Trophoblast cell (in vitro differentiated cells and primary cell): ENCODE data around the gene CLDN22.

Source experiments
- DNase-seq, 2 donors: peaks; one replicate each; pipeline ENCODE4 v3.0.0-alpha.2; 2016
- H2AFZ ChIP-seq: 2 replicates; pipeline ENCODE4 v1.6.1; 2013; ENCODE audit warnings: low read length, moderate library complexity, mild to moderate bottlenecking; ENCODE audit not compliant: insufficient read depth, poor library complexity
- H2AK5ac ChIP-seq: 2 replicates; pipeline ENCODE4 v1.6.1; 2013; ENCODE audit warnings: mild to moderate bottlenecking, low read length
- H2BK120ac ChIP-seq: 2 replicates; pipeline ENCODE4 v1.6.1; 2013; ENCODE audit warnings: low read length, mild to moderate bottlenecking, moderate library complexity; ENCODE audit not compliant: insufficient read depth, poor library complexity
- H2BK12ac ChIP-seq: 2 replicates; pipeline ENCODE4 v1.6.1; 2013; ENCODE audit warnings: mild to moderate bottlenecking, low read length, moderate library complexity
- H2BK5ac ChIP-seq: 2 replicates; pipeline ENCODE4 v1.6.1; 2013; ENCODE audit warnings: low read length, low read depth, moderate library complexity, mild to moderate bottlenecking; ENCODE audit not compliant: poor library complexity
- H3K14ac ChIP-seq: 2 replicates; pipeline ENCODE4 v1.6.1; 2013; ENCODE audit warnings: mild to moderate bottlenecking, low read length
- H3K18ac ChIP-seq: 2 replicates; pipeline ENCODE4 v1.6.1; 2013; ENCODE audit warnings: mild to moderate bottlenecking, low read length
- H3K23ac ChIP-seq: 2 replicates; pipeline ENCODE4 v1.6.1; 2013; ENCODE audit warnings: low read length
- H3K27ac ChIP-seq: 2 replicates; pipeline ENCODE4 v1.5.1; 2013; ENCODE audit warnings: low read depth, mild to moderate bottlenecking, inconsistent platforms, low read length, moderate library complexity
- H3K27me3 ChIP-seq: 2 replicates; pipeline ENCODE4 v1.6.1; 2013; ENCODE audit warnings: inconsistent platforms, mild to moderate bottlenecking, low read length, moderate library complexity; ENCODE audit not compliant: insufficient read depth
- H3K36me3 ChIP-seq, 2 experiments: 1 replicate in 1 of 2; 2 replicates in 1 of 2; pipeline ENCODE4 v1.6.1; 2013; ENCODE audit warnings: low read length in 2 of 2, mild to moderate bottlenecking in 2 of 2, moderate library complexity in 1 of 2; ENCODE audit not compliant: insufficient read depth in 2 of 2, control insufficient read depth in 1 of 2
- H3K4ac ChIP-seq: 2 replicates; pipeline ENCODE4 v1.6.1; 2013; ENCODE audit warnings: low read depth, mild to moderate bottlenecking, low read length, moderate library complexity
- H3K4me1 ChIP-seq, 2 experiments: 1 replicate in 1 of 2; 2 replicates in 1 of 2; pipeline ENCODE4 v1.6.1; 2013; ENCODE audit warnings: low read length in 2 of 2, mild to moderate bottlenecking in 2 of 2, moderate library complexity in 1 of 2; ENCODE audit not compliant: insufficient read depth in 2 of 2, control insufficient read depth in 1 of 2
- H3K4me2 ChIP-seq: 2 replicates; pipeline ENCODE4 v1.6.1; 2013; ENCODE audit warnings: inconsistent platforms, mild to moderate bottlenecking, low read length, moderate library complexity
- H3K4me3 ChIP-seq: 2 replicates; pipeline ENCODE4 v1.5.1; 2013; ENCODE audit warnings: mild to moderate bottlenecking, low read depth, low read length, inconsistent platforms
- H3K79me1 ChIP-seq: one replicate; pipeline ENCODE4 v1.6.1; 2013; ENCODE audit warnings: low read length
- H3K79me2 ChIP-seq: 2 replicates; pipeline ENCODE4 v1.6.1; 2013; ENCODE audit warnings: low read length, mild to moderate bottlenecking; ENCODE audit not compliant: control insufficient read depth, insufficient read depth, poor library complexity
- H3K9ac ChIP-seq: 2 replicates; pipeline ENCODE4 v1.6.1; 2013; ENCODE audit warnings: mild to moderate bottlenecking, low read length
- H3K9me3 ChIP-seq: 2 replicates; pipeline ENCODE4 v1.6.1; 2013; ENCODE audit warnings: low read depth, mild to moderate bottlenecking, control low read depth, inconsistent platforms, low read length; ENCODE audit not compliant: insufficient read depth
- H4K12ac ChIP-seq: 2 replicates; pipeline ENCODE4 v1.6.1; 2013; ENCODE audit warnings: low read depth, mild to moderate bottlenecking, low read length, moderate library complexity
- H4K8ac ChIP-seq: 2 replicates; pipeline ENCODE4 v1.6.1; 2013; ENCODE audit warnings: low read depth, mild to moderate bottlenecking, low read length, moderate library complexity
- H4K91ac ChIP-seq: one replicate; pipeline ENCODE4 v1.6.1; 2013; ENCODE audit warnings: low read depth, mild to moderate bottlenecking, low read length, moderate library complexity
- WGBS: extraction: QIAGEN DNeasy Blood & Tissue Kit; methylation state at CpG from one replicate; pipeline ENCODE4 v1.1.7; 2013; ENCODE audit warnings: missing lambda C conversion rate; ENCODE audit not compliant: insufficient read length, insufficient coverage; ENCODE audit errors: extremely low coverage; 5-methylcytosine and 5-hydroxymethylcytosine counted together

The CLDN22 gene

DNA sequence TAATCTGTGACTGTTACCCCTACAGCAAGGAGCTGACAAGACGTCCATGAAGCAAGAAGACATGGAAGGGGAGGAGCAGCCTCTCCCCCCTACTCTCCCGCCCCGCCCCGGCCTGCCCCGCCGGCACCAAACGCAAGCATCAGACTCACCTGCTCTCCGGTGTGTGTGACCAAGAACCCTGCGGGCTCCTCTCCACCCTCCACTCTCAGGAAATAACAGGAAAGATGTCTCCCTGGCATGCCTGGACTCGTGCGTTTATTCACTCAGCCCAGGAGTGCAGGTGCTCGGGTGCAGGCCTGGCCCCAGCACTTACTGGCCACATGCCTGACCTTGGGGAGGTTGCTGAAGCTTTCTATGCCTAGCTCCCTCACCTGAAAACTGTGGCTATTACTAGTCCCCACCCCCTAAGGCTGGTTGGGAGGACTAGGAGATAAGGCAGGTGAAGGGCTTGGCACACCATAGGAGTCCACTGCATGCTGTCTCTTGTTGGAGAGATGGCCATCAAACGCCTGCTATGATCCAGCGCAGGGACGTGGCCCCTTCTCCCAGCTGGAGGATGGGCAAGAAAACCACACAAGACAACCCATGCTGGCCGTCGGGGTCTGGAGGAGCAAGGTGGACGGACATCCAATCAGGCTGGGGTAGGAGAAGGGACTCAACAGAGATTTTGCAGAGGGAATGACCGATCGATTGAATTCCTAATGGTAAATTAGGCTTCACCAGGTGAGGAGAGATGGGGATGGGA lies 37.0 kb upstream of the CLDN22 start:
- Histone ChIP-seq H2AFZ (no peak overlapping the region), H3K18ac (no peak overlapping the region), H3K27me3 (no peaks in the 10 kb centered on the region), H3K14ac (no peak overlapping the region), H4K8ac (no peak overlapping the region), H2BK5ac (no peak overlapping the region), H4K12ac (no peak overlapping the region), H2BK120ac (no peak overlapping the region), H2AK5ac (no peak overlapping the region), H3K27ac (no peak overlapping the region), H3K9ac (peak overlapping the region; percentile 35), H3K23ac (no peak overlapping the region), H3K79me2 (no peaks in the 10 kb centered on the region), H3K4ac (no peak overlapping the region), H3K79me1 (no peaks in the 10 kb centered on the region), H3K4me1 (no peaks in the 10 kb centered on the region), H3K4me3 (no peak overlapping the region), H3K4me2 (no peak overlapping the region), H2BK12ac (no peak overlapping the region), H3K9me3 (peaks cover 2% of the 10 kb centered on the region), H4K91ac (no peak overlapping the region), H3K36me3 (no peaks in the 10 kb centered on the region)
- peak; percentile 10 to 17 for DNase-seq
- no CpG with 5 or more reads among the region's 20 CpGs for WGBS

DNA sequence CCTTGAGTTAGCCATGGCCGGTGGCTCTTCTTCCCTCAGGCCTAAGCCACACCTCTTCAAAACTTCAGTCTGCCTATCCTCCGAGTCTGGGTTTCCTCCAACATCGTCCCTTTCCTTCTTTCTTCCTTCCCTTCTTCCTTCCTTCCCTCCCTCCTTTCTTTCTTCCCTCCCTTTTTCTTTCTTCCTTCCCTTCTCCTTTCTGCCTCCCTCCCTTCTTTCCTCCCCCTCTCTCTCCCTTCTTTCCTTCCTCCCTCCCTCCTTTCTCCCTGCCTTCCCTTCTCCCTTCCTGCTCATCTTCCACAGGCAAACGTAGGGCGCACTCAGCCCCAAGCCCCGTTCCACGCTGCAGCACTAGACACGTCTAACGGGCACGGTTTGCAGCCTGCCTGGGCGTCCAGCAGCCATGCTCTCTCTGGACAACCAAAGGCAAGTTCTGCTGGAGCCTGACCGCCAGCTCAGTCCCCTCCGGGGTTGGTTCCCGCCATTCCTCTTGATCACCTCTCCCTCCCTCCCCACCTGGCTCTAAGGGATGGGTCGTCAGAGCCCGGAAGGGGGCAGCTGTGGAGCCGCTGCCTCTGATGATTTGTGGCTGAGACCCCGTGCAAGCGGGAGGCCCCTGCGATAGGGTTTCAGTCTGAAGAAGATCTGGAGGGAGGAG lies 36.2 kb upstream of the CLDN22 start:
- Histone ChIP-seq H3K79me1 (no peaks in the 10 kb centered on the region), H4K12ac (no peak overlapping the region), H2AK5ac (no peak overlapping the region), H3K9me3 (peaks cover 2% of the 10 kb centered on the region), H3K27me3 (no peaks in the 10 kb centered on the region), H3K4ac (no peak overlapping the region), H3K4me3 (no peak overlapping the region), H3K4me2 (no peak overlapping the region), H3K9ac (no peak overlapping the region), H2BK12ac (no peak overlapping the region), H4K91ac (no peak overlapping the region), H3K27ac (no peak overlapping the region), H3K79me2 (no peaks in the 10 kb centered on the region), H3K4me1 (no peaks in the 10 kb centered on the region), H3K18ac (no peak overlapping the region), H3K14ac (no peak overlapping the region), H4K8ac (no peak overlapping the region), H3K23ac (no peak overlapping the region), H2AFZ (no peak overlapping the region), H2BK5ac (no peak overlapping the region), H2BK120ac (no peak overlapping the region), H3K36me3 (no peaks in the 10 kb centered on the region)
- DNase-seq = no peak
- 100% methylated on average over 1 of the region's 20 CpGs for WGBS

GRCh38 chr4:183355405-183355804 lies 35.3 kb upstream of the CLDN22 start:
- DNase-seq = no peak
- no peaks in the 10 kb centered on the region for H3K27me3 ChIP-seq
- no peak overlapping the region for H2BK12ac ChIP-seq
- no peak overlapping the region for H3K27ac ChIP-seq
- H3K4me1 ChIP-seq = no peaks in the 10 kb centered on the region
- no peak overlapping the region for H3K4me3 ChIP-seq
- H3K79me2 ChIP-seq = no peaks in the 10 kb centered on the region
- no peaks in the 10 kb centered on the region for H3K36me3 ChIP-seq
- no peak overlapping the region for H2BK5ac ChIP-seq
- no CpG with 5 or more reads among the region's 4 CpGs for WGBS
- no peak overlapping the region for H3K4ac ChIP-seq
- no peak overlapping the region for H4K8ac ChIP-seq
- peaks cover 2% of the 10 kb centered on the region for H3K9me3 ChIP-seq
- H2AFZ ChIP-seq = no peak overlapping the region
- H2AK5ac ChIP-seq = no peak overlapping the region
- H3K4me2 ChIP-seq = no peak overlapping the region
- H2BK120ac ChIP-seq = no peak overlapping the region
- no peak overlapping the region for H3K14ac ChIP-seq
- no peak overlapping the region for H3K23ac ChIP-seq
- H3K18ac ChIP-seq = no peak overlapping the region
- H3K9ac ChIP-seq = no peak overlapping the region
- H3K79me1 ChIP-seq = no peaks in the 10 kb centered on the region
- H4K91ac ChIP-seq = no peak overlapping the region
- no peak overlapping the region for H4K12ac ChIP-seq

GRCh38 chr4:183354219-183354618 lies 34.1 kb upstream of the CLDN22 start:
- peak; percentile 8 to 58 for DNase-seq
- no peak overlapping the region for H4K8ac ChIP-seq
- H3K36me3 ChIP-seq = no peaks in the 10 kb centered on the region
- H2BK5ac ChIP-seq = no peak overlapping the region
- H3K9me3 ChIP-seq = peaks cover 2% of the 10 kb centered on the region
- no peak overlapping the region for H4K91ac ChIP-seq
- WGBS = no CpG with 5 or more reads among the region's 9 CpGs
- no peak overlapping the region for H4K12ac ChIP-seq
- H3K27ac ChIP-seq = no peak overlapping the region
- no peak overlapping the region for H2BK120ac ChIP-seq
- H3K4me3 ChIP-seq = no peak overlapping the region
- no peak overlapping the region for H3K14ac ChIP-seq
- H3K27me3 ChIP-seq = no peaks in the 10 kb centered on the region
- H3K79me2 ChIP-seq = no peaks in the 10 kb centered on the region
- H3K4ac ChIP-seq = no peak overlapping the region
- H3K4me1 ChIP-seq = no peaks in the 10 kb centered on the region
- H3K9ac ChIP-seq = no peak overlapping the region
- no peak overlapping the region for H2AK5ac ChIP-seq
- H3K23ac ChIP-seq = no peak overlapping the region
- H3K18ac ChIP-seq = no peak overlapping the region
- no peak overlapping the region for H2BK12ac ChIP-seq
- H2AFZ ChIP-seq = no peak overlapping the region
- H3K79me1 ChIP-seq = no peaks in the 10 kb centered on the region
- H3K4me2 ChIP-seq = no peak overlapping the region
